ENCODE data around the gene TPRA1. TPM values are rescaled to one million over a fixed set of nuclear protein-coding genes. Genes with fewer than 3 reads are reported as not detected.

The TPRA1 gene
- polyA plus RNA-seq, 3 donors: 20.2 to 29.4 (median 23.4) TPM

- intact Hi-C loops (cut with micrococcal nuclease): loop anchor here (5.0 to 10.0 kb wide), 2 partner anchors 50 to 92 kb away; no protein-coding TSS in a partner anchor
- H4K20me1 ChIP-seq (ENCODE audit: insufficient read depth, low read length): peaks cover 88% of the 10 kb centered on the region
- no peaks in the 10 kb centered on the region for H3K27me3 Mint-ChIP-seq (ENCODE audit: low read depth in 3 of 3)
- H3K9ac ChIP-seq (ENCODE audit: insufficient read depth, low read length, poor library complexity, severe bottlenecking): no peak overlapping the region
- no peak overlapping the region for H3K4me3 ChIP-seq (replicated peaks in 1 of 3; ENCODE audit: low read depth in 2 of 3, low read length in 3 of 3)
- no peak overlapping the region for H3K4me2 ChIP-seq (replicated peaks; ENCODE audit: extremely low read depth, low read length, poor library complexity, severe bottlenecking)
- peaks cover 8 to 28% of the 10 kb centered on the region in 2 donors for H3K36me3 Mint-ChIP-seq
- peaks cover 85% of the 10 kb centered on the region for H3K79me2 ChIP-seq (ENCODE audit: insufficient read depth, low read length)
- no peaks in the 10 kb centered on the region for H3K9me3 Mint-ChIP-seq
- H3K27ac ChIP-seq (ENCODE audit: low read depth in 1 of 2, low read length in 2 of 2): peak overlapping the region in 1 of 2 donors; percentile 39
- H3K4me3 Mint-ChIP-seq: no peak overlapping the region
- WGBS (ENCODE audit: insufficient coverage): 62% methylated on average over 4 of the region's 4 CpGs
- H3K9me3 ChIP-seq (replicated peaks in 1 of 2; ENCODE audit: control insufficient read depth in 1 of 2, insufficient read depth in 1 of 2, low read length in 2 of 2): no peaks in the 10 kb centered on the region
- TF ChIP-seq, protein P1, sequence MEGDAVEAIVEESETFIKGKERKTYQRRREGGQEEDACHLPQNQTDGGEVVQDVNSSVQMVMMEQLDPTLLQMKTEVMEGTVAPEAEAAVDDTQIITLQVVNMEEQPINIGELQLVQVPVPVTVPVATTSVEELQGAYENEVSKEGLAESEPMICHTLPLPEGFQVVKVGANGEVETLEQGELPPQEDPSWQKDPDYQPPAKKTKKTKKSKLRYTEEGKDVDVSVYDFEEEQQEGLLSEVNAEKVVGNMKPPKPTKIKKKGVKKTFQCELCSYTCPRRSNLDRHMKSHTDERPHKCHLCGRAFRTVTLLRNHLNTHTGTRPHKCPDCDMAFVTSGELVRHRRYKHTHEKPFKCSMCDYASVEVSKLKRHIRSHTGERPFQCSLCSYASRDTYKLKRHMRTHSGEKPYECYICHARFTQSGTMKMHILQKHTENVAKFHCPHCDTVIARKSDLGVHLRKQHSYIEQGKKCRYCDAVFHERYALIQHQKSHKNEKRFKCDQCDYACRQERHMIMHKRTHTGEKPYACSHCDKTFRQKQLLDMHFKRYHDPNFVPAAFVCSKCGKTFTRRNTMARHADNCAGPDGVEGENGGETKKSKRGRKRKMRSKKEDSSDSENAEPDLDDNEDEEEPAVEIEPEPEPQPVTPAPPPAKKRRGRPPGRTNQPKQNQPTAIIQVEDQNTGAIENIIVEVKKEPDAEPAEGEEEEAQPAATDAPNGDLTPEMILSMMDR (IDR thresholded peaks at IDR 0.05): no peak
- H3K27me3 ChIP-seq (ENCODE audit: control insufficient read depth in 2 of 2, insufficient read depth in 2 of 2, low read length in 2 of 2): no peaks in the 10 kb centered on the region
- peak overlapping the region in 4 of 7 donors; percentile 20 to 65 (median 42) for H3K27ac Mint-ChIP-seq
- no peak overlapping the region for H2AFZ ChIP-seq (ENCODE audit: insufficient read depth, low read depth, low read length, poor library complexity, severe bottlenecking)
- H3K4me1 Mint-ChIP-seq: peaks cover 48% of the 10 kb centered on the region
- peaks cover 23 to 27% of the 10 kb centered on the region in 2 donors for H3K4me1 ChIP-seq (ENCODE audit: control insufficient read depth in 1 of 2, insufficient read depth in 2 of 2, low read length in 2 of 2)
- peak in 2 of 3 donors; percentile 23 to 52 for DNase-seq
- H3K36me3 ChIP-seq (replicated peaks in 1 of 2; ENCODE audit: control insufficient read depth in 1 of 2, insufficient read depth in 2 of 2, low read length in 2 of 2): peaks cover 11% of the 10 kb centered on the region in 2 donors
Measured at GRCh38 chr3:127585163-127585812, 5.2 kb downstream of the TPRA1 start.

DNA sequence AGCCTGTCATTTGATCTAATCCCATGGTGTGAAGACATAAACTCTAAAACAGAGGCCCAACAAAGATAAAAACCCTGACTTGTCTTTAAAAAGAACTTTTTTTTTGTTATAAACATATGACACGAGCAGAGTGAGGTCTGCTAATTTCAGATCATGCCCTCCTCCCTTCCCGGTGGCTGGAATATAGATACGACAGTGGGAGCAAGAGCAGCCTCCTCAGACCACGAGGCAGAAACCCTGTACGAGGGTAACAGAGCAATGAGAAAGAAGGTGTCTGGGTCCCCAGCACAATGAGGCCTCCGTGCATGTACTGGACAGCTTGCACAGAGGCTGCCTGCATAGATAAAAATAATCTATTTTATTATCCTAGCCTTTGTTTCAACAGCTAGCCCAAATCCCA lies 5.8 kb downstream of the TPRA1 start:
- Histone ChIP-seq H3K4me3 (replicated peaks in 1 of 3; ENCODE audit: low read depth in 2 of 3, low read length in 3 of 3) (no peak overlapping the region), H3K4me1 (ENCODE audit: control insufficient read depth in 1 of 2, insufficient read depth in 2 of 2, low read length in 2 of 2) (peaks cover 22 to 25% of the 10 kb centered on the region in 2 donors), H3K9me3 (replicated peaks in 1 of 2; ENCODE audit: control insufficient read depth in 1 of 2, insufficient read depth in 1 of 2, low read length in 2 of 2) (no peaks in the 10 kb centered on the region), H3K27me3 (ENCODE audit: control insufficient read depth in 2 of 2, insufficient read depth in 2 of 2, low read length in 2 of 2) (no peaks in the 10 kb centered on the region), H3K27ac (ENCODE audit: low read depth in 1 of 2, low read length in 2 of 2) (peak overlapping the region in 1 of 2 donors; percentile 39), H3K36me3 (replicated peaks in 1 of 2; ENCODE audit: control insufficient read depth in 1 of 2, insufficient read depth in 2 of 2, low read length in 2 of 2) (peaks cover 15 to 17% of the 10 kb centered on the region in 2 donors), H3K79me2 (ENCODE audit: insufficient read depth, low read length) (peaks cover 81% of the 10 kb centered on the region), H3K4me2 (replicated peaks; ENCODE audit: extremely low read depth, low read length, poor library complexity, severe bottlenecking) (no peak overlapping the region), H2AFZ (ENCODE audit: insufficient read depth, low read depth, low read length, poor library complexity, severe bottlenecking) (no peak overlapping the region), H4K20me1 (ENCODE audit: insufficient read depth, low read length) (peaks cover 90% of the 10 kb centered on the region), H3K9ac (ENCODE audit: insufficient read depth, low read length, poor library complexity, severe bottlenecking) (no peak overlapping the region)
- Mint-ChIP-seq H3K36me3 (peaks cover 9 to 33% of the 10 kb centered on the region in 2 donors), H3K9me3 (no peaks in the 10 kb centered on the region), H3K27me3 (ENCODE audit: low read depth in 3 of 3) (no peaks in the 10 kb centered on the region), H3K27ac (no peak overlapping the region), H3K4me1 (peaks cover 48% of the 10 kb centered on the region), H3K4me3 (no peak overlapping the region)
- 100% methylated on average over 4 of the region's 6 CpGs for whole genome bisulfite sequencing (ENCODE audit: insufficient coverage)
- TF ChIP-seq, protein P1 (IDR thresholded peaks at IDR 0.05): no peak
- intact Hi-C loops (cut with micrococcal nuclease): loop anchor here (5.0 to 10.0 kb wide), 2 partner anchors 50 to 93 kb away; no protein-coding TSS in a partner anchor
- DNase-seq: no peak
